22Rv1 (cell line): ENCODE results near the gene RPLP2.
A peak's percentile ranks its signal among the peaks of the same experiment; 100 is the strongest.

Experiments used
- H3K27ac ChIP-seq: fragments of 450-650 bp; 2 replicates; pipeline ENCODE4 v1.5.1; 2017
- CTCF ChIP-seq: fragments of 450-650 bp; IDR thresholded peaks from 2 replicates; pipeline ENCODE4 v1.5.1; 2017; ENCODE audit warnings: mild to moderate bottlenecking
- ZFX ChIP-seq: fragments of 450-650 bp; IDR thresholded peaks from 2 replicates; pipeline ENCODE4 v1.6.1; 2017; ENCODE audit warnings: antibody characterized with exemption, borderline replicate concordance

The RPLP2 gene

GRCh38 chr11:829176-829846 lies 19.5 kb downstream of the RPLP2 start:
- TF ChIP-seq ZFX = no peak
- no peak for TF ChIP-seq CTCF

GRCh38 chr11:829847-830294 lies 20.1 kb downstream of the RPLP2 start:
- peak overlapping the region; percentile 96 for H3K27ac ChIP-seq
- TF ChIP-seq CTCF (no peak), ZFX (no peak)

More at GRCh38 chr11:829176-829846, 19.5 kb downstream of the RPLP2 start:
- H3K27ac ChIP-seq = peak overlapping the region; percentile 96

- TF ChIP-seq ZFX = no peak
- no peak for TF ChIP-seq CTCF
- peak overlapping the region; percentile 96 for H3K27ac ChIP-seq
Measured at GRCh38 chr11:830295-831117, 20.7 kb downstream of the RPLP2 start.

GRCh38 chr11:831118-831864 lies 21.5 kb downstream of the RPLP2 start:
- TF ChIP-seq CTCF (no peak), ZFX (no peak)

GRCh38 chr11:831961-832528 lies 22.3 kb downstream of the RPLP2 start:
- H3K27ac ChIP-seq = peak overlapping the region; percentile 96
- TF ChIP-seq ZFX = no peak
- no peak for TF ChIP-seq CTCF

More at GRCh38 chr11:831118-831864, 21.5 kb downstream of the RPLP2 start:
- H3K27ac ChIP-seq = peak overlapping the region; percentile 96

- no peak for TF ChIP-seq ZFX
- no peak for TF ChIP-seq CTCF
- peak within 1 kb of the TSS; percentile 96 for H3K27ac ChIP-seq
Measured at GRCh38 chr11:832529-833113, 22.9 kb downstream of the RPLP2 start, which contains the start of gene CD151. TSS of gene CD151 (plus strand) at chr11:832952. CDS start at chr11:836070, 3,118 bp downstream.
